Testis (tissue), 3 donors: ENCODE results near the gene VSTM2B. TPM values are rescaled to one million over a fixed set of nuclear protein-coding genes. Genes with fewer than 3 reads are reported as not detected.

ENCODE experiments used
- DNase-seq: peaks from one replicate; pipeline ENCODE4 v3.0.0-alpha.2; 2019
- H3K27ac ChIP-seq, 2 donors: fragments of 200-600 bp; sonication (generic); one replicate each; pipeline ENCODE4 v1.5.1; 2019
- H3K27me3 ChIP-seq: fragments of 200-600 bp; sonication (generic); one replicate; pipeline ENCODE4 v1.5.1; 2019
- H3K36me3 ChIP-seq: fragments of 200-600 bp; sonication (generic); one replicate; pipeline ENCODE4 v1.5.1; 2017; ENCODE audit warnings: low read depth; ENCODE audit errors: missing control alignments
- H3K4me1 ChIP-seq: fragments of 200-600 bp; sonication (generic); one replicate; pipeline ENCODE4 v1.5.1; 2019
- H3K4me3 ChIP-seq, 2 donors: fragments of 200-600 bp; sonication (generic); one replicate each; pipeline ENCODE4 v1.5.1; 2017 to 2019
- H3K9me3 ChIP-seq: fragments of 200-600 bp; sonication (generic); one replicate; pipeline ENCODE4 v1.5.1; 2017
- CTCF ChIP-seq, 3 experiments: fragments of 450-650 bp in 2 of 3; fragments of 200-600 bp in 1 of 3; sonication (generic) in 1 of 3; IDR thresholded peaks; one replicate each; pipeline ENCODE4 v1.5.1; 2016 to 2019; ENCODE audit warnings: antibody characterized with exemption in 3 of 3, mild to moderate bottlenecking in 2 of 3, moderate library complexity in 1 of 3
- POLR2A ChIP-seq: fragments of 450-650 bp; IDR thresholded peaks from one replicate; pipeline ENCODE4 v1.6.1; 2017; ENCODE audit warnings: antibody characterized with exemption, mild to moderate bottlenecking, moderate library complexity
- WGBS, 2 donors: methylation state at CpG; one replicate each; pipeline ENCODE4 v1.1.5; 2018; 5-methylcytosine and 5-hydroxymethylcytosine counted together
- intact Hi-C: fragments of 100-400 bp; cut with DNase I; formaldehyde crosslinking; loops from one replicate; pipeline ENCODE4 v1.15.1; 2023; ENCODE audit warnings: low total_unique reads
- polyA plus RNA-seq: library from polyadenylated mRNA; stranded (reverse); fragments of 350-450 nt; fragmentation: Illumina TruSeq; extraction: RNeasy Lipid Tissue Mini Kit (QIAGEN cat#74804); gene quantifications from one replicate; pipeline ENCODE4 v1.2.3, GENCODE V29; 2014; ENCODE audit warnings: low read depth, low replicate concordance; ENCODE audit not compliant: insufficient read depth
- total RNA-seq, 2 donors: library from RNA; depleted of rRNA; stranded (reverse); fragments of >200 nt; gene quantifications; one replicate each; pipeline ENCODE4 v1.2.3, GENCODE V29; 2016

Gene VSTM2B
- total and polyA plus RNA-seq, 3 donors from 2014 or later = 0.50 to 0.62 TPM; not detected in 1

DNA sequence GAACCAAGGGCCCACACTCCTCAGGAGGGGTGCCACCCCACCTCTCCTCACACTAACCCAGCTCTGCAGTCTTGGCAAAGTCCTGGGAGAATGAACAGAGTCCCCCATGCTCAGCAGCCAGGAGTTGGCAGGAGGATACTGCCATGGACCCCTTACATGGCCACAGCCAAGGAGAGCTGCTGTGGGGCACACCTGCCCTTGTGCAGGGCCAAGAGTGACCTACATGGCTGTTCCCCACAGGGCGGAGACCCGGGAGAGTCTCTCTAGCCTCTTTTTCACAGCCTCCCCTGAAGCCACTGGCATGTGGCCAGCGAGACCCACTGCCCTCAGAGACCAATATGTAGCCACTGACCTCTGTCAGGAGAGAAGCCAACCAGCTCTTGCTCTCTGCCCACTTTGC lies 45.9 kb upstream of the VSTM2B start:
- Histone ChIP-seq H3K27ac (no peak overlapping the region), H3K36me3 (no peaks in the 10 kb centered on the region), H3K9me3 (no peaks in the 10 kb centered on the region), H3K4me1 (no peaks in the 10 kb centered on the region), H3K27me3 (no peaks in the 10 kb centered on the region), H3K4me3 (no peak overlapping the region)
- 75 to 88% methylated on average over 3 of the region's 3 CpGs for WGBS, 2 donors
- TF ChIP-seq POLR2A (no peak), CTCF (IDR thresholded peaks at IDR 0.05) (no peak)
- intact Hi-C loops = no loop called here
- no peak for DNase-seq

DNA sequence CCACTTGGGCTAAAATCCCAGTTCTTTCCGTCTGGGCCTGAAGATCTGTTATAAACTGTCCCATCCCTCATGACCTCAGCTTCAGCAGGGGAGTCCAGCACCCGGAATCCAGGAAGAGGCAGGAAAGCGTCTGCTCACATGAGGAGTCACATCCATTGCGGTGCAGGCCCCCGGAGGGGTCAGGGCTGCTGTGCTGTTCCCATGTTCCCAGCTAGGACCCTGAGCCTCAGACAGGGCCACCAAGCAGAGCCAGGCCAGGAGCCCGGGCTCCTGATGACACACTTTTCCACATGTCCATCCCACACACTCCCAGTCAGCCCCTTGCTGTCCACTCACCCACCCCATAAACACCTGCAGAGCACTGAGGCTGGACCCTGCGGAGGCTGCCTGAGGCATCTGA lies 45.3 kb upstream of the VSTM2B start:
- no peak for DNase-seq
- 75 to 85% methylated on average over 7 of the region's 7 CpGs for WGBS, 2 donors
- TF ChIP-seq POLR2A (no peak), CTCF (IDR thresholded peaks at IDR 0.05) (no peak)
- Histone ChIP-seq H3K4me1 (no peaks in the 10 kb centered on the region), H3K36me3 (no peaks in the 10 kb centered on the region), H3K4me3 (no peak overlapping the region), H3K27ac (no peak overlapping the region), H3K27me3 (no peaks in the 10 kb centered on the region), H3K9me3 (no peaks in the 10 kb centered on the region)
- intact Hi-C loops = no loop called here

DNA sequence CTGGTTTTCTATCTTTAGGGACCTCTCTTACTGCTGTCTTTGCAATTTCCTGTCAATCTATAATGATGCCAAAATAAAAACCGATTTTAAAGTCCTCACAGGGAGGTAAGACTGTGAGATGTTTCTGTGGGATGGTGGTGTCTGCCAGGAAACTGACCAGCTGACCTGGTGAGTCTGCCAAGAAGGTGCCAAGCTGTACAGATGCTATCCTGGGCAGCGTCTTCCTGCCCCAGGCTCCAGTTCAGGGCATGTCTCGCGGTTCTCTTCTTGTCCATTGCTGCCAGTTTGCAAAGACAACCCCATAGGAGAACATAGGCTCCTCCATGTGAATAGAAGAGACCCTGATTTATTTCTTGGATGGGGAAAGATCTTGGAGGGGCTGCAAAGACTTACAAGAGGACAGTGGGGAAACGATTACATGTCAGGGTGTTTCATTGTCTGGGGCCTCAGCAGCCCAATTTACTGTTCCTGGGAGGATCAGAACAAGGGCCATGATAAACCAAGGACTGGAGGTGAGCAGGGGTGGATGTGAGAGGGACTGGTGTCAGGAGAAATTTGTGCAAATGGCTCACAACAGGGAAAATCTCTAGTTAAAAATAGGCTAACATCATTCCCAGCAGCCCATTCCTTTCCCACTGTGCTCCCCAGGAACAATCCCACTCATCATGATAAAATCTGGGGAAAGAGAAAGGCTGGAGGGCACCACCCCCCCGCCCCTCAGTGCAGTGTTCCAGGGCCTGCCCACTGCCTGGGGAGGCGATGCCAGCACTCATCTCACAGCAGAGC lies 42.7 kb upstream of the VSTM2B start:
- intact Hi-C loops = no loop called here
- WGBS, 2 donors = 73 to 81% methylated on average over 6 to 7 of the region's 7 CpGs
- H3K27me3 ChIP-seq = no peaks in the 10 kb centered on the region
- H3K27ac ChIP-seq = no peak overlapping the region
- no peaks in the 10 kb centered on the region for H3K9me3 ChIP-seq
- no peak overlapping the region for H3K4me3 ChIP-seq
- no peaks in the 10 kb centered on the region for H3K4me1 ChIP-seq
- DNase-seq = no peak
- H3K36me3 ChIP-seq = no peaks in the 10 kb centered on the region
- no peak for TF ChIP-seq POLR2A
- no peak for TF ChIP-seq CTCF (IDR thresholded peaks at IDR 0.05)

DNA sequence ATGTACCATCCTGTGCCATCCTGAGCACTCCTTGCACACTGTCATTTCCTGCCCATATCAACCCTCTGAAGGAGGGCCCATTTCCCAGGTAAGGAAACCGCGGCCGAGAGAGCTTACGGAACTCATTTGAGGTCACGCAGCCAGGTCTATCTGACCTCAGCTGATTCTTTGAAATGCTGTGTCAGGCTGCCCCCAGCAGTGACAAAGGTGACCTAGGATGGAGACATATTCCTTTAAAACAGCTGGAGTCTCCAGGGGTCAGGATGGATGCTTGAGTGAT lies 42.2 kb upstream of the VSTM2B start:
- no peak overlapping the region for H3K27ac ChIP-seq
- no peak for TF ChIP-seq CTCF (IDR thresholded peaks at IDR 0.05)
- no peak for TF ChIP-seq POLR2A
- no peak overlapping the region for H3K4me3 ChIP-seq
- H3K27me3 ChIP-seq = no peaks in the 10 kb centered on the region
- DNase-seq = no peak
- no peaks in the 10 kb centered on the region for H3K4me1 ChIP-seq
- H3K36me3 ChIP-seq = no peaks in the 10 kb centered on the region
- no peaks in the 10 kb centered on the region for H3K9me3 ChIP-seq
- intact Hi-C loops = no loop called here
- 93 to 97% methylated on average over 3 to 5 of the region's 5 CpGs for WGBS, 2 donors

GRCh38 chr19:29483944-29484581 lies 41.7 kb upstream of the VSTM2B start:
- H3K36me3 ChIP-seq = no peaks in the 10 kb centered on the region
- H3K27ac ChIP-seq = no peak overlapping the region
- H3K9me3 ChIP-seq = no peaks in the 10 kb centered on the region
- intact Hi-C loops = no loop called here
- no peak overlapping the region for H3K4me3 ChIP-seq
- no peaks in the 10 kb centered on the region for H3K27me3 ChIP-seq
- H3K4me1 ChIP-seq = no peaks in the 10 kb centered on the region
- DNase-seq = no peak
- TF ChIP-seq POLR2A (no peak), CTCF (IDR thresholded peaks at IDR 0.05) (no peak)
- WGBS, 2 donors = 77 to 83% methylated on average over 1 to 5 of the region's 6 CpGs
